GM12878 (cell line): ENCODE results near the gene STK4. TPM values are rescaled to one million over a fixed set of nuclear protein-coding genes. Genes with fewer than 3 reads are reported as not detected.

Source experiments
- ATAC-seq: fragments of 200-7000 bp; cut with Tn5 transposase; 3 replicates; pipeline ENCODE4 v1.9.1; 2020; ENCODE audit warnings: mild to moderate bottlenecking, moderate library complexity
- BruUV-seq: library from RNA; stranded (reverse); fragments of 400-500 nt; replicated peaks from 2 replicates; lab custom pipeline; 2021; lab: Mats Ljungman, UMichigan
- CTCF ChIA-PET: fragments of 300-600 bp; sonication (Branson Sonifier 250); formaldehyde crosslinking; extraction: SDS; loops from one replicate; lab custom pipeline; 2021; ENCODE audit warnings: inconsistent platforms; lab: Yijun Ruan, JAX
- POLR2A ChIA-PET: fragments of 350-600 bp; formaldehyde crosslinking; extraction: SDS; loops from one replicate; lab custom pipeline; 2021; ENCODE audit warnings: inconsistent platforms; lab: Charles Lee
- RAD21 ChIA-PET: fragments of 300-600 bp; sonication (Branson Sonifier 250); formaldehyde crosslinking; loops from one replicate; lab custom pipeline; 2023; ENCODE audit warnings: antibody characterized with exemption; ENCODE audit not compliant: unreplicated experiment; lab: Charles Lee
- SMC1A ChIA-PET: fragments of 300-600 bp; sonication (Branson Sonifier 250); formaldehyde crosslinking; loops from one replicate; lab custom pipeline; 2023; ENCODE audit not compliant: unreplicated experiment, uncharacterized antibody; lab: Charles Lee
- DNase-seq: peaks from one replicate; pipeline ENCODE4 v3.0.0-alpha.2; 2011; ENCODE audit warnings: low read depth, low spot score
- FAIRE-seq: peaks from 3 replicates; lab custom pipeline; 2011; peaks lifted over from hg19 to GRCh38; lab: Jason Lieb, UNC
- H2AFZ ChIP-seq: 2 replicates; pipeline ENCODE4 v1.6.0; 2011; ENCODE audit warnings: low read depth, low read length, control low read depth; ENCODE audit not compliant: control insufficient read depth
- H3K27ac ChIP-seq: 2 replicates; pipeline ENCODE4 v1.5.1; 2011; ENCODE audit warnings: control low read depth; ENCODE audit not compliant: control insufficient read depth, insufficient read depth
- H3K27me3 ChIP-seq, 2 experiments: replicated peaks in 1 of 2; 2 replicates each; pipeline versions ENCODE4 v1.6.0 to v1.6.1; 2011; ENCODE audit warnings: low read length in 1 of 2; ENCODE audit not compliant: control insufficient read depth in 2 of 2, insufficient read depth in 2 of 2
- H3K36me3 ChIP-seq, 2 experiments: 2 replicates each; pipeline ENCODE4 v1.5.1; 2011; ENCODE audit warnings: low read length in 1 of 2; ENCODE audit not compliant: control insufficient read depth in 2 of 2, insufficient read depth in 2 of 2
- H3K4me1 ChIP-seq: 2 replicates; pipeline ENCODE4 v1.6.1; 2011; ENCODE audit warnings: mild to moderate bottlenecking, low read length, moderate library complexity, mixed read lengths; ENCODE audit not compliant: control insufficient read depth, insufficient read depth
- H3K4me2 ChIP-seq: 2 replicates; pipeline ENCODE4 v1.6.0; 2011; ENCODE audit warnings: control low read depth; ENCODE audit not compliant: control insufficient read depth, insufficient read depth
- H3K4me3 ChIP-seq: fragments of 200-600 bp; sonication (generic); 2 replicates; pipeline ENCODE4 v1.5.1; 2016
- H3K79me2 ChIP-seq: 2 replicates; pipeline ENCODE4 v1.6.0; 2011; ENCODE audit warnings: low read length; ENCODE audit not compliant: control insufficient read depth, insufficient read depth
- H3K9ac ChIP-seq: 2 replicates; pipeline ENCODE4 v1.8.0; 2011; ENCODE audit warnings: low read length, control low read depth, mixed read lengths; ENCODE audit not compliant: control insufficient read depth, insufficient read depth
- H3K9me3 ChIP-seq: replicated peaks from 3 replicates; pipeline ENCODE4 v1.5.1; 2011; ENCODE audit warnings: mild to moderate bottlenecking, low read length; ENCODE audit not compliant: control insufficient read depth, insufficient read depth
- H4K20me1 ChIP-seq: 2 replicates; pipeline ENCODE4 v1.6.0; 2011; ENCODE audit not compliant: control insufficient read depth, insufficient read depth
- BACH1 ChIP-seq: fragments of 450-650 bp; IDR thresholded peaks from 2 replicates; pipeline ENCODE4 v1.6.1; 2017; ENCODE audit warnings: mild to moderate bottlenecking, borderline replicate concordance
- BHLHE40 ChIP-seq, 2 experiments: fragments of 450-650 bp in 1 of 2; IDR thresholded peaks; 2 replicates each; pipeline ENCODE4 v1.6.1; 2011 to 2017; ENCODE audit warnings: low read depth in 2 of 2, borderline replicate concordance in 1 of 2, improper control_type of control experiment in 1 of 2, low read length in 1 of 2, mild to moderate bottlenecking in 1 of 2
- CHD1 ChIP-seq: IDR thresholded peaks from 2 replicates; pipeline ENCODE4 v1.6.1; 2012; ENCODE audit warnings: low read depth, low read length, improper control_type of control experiment
- ETV6 ChIP-seq, 2 experiments: fragments of 450-650 bp in 1 of 2; IDR thresholded peaks in 1 of 2; conservative IDR thresholded peaks in 1 of 2; 2 replicates each; pipeline ENCODE4 v1.6.1; 2014; ENCODE audit warnings: antibody characterized with exemption in 1 of 2, borderline replicate concordance in 1 of 2, low read depth in 1 of 2, mild to moderate bottlenecking in 1 of 2, moderate library complexity in 1 of 2
- HCFC1 ChIP-seq: fragments of 150-350 bp; IDR thresholded peaks from 2 replicates; pipeline ENCODE4 v1.6.1; 2014; ENCODE audit warnings: low read length
- HDAC6 ChIP-seq: fragments of 200-600 bp; sonication (generic); IDR thresholded peaks from one replicate; pipeline ENCODE4 v1.8.0; 2017; ENCODE audit warnings: antibody characterized with exemption; ENCODE audit not compliant: unreplicated experiment
- JUNB ChIP-seq: IDR thresholded peaks from 2 replicates; pipeline ENCODE4 v1.6.1; 2016; ENCODE audit warnings: antibody characterized with exemption, mild to moderate bottlenecking
- MLLT1 ChIP-seq: fragments of 450-650 bp; IDR thresholded peaks from 2 replicates; pipeline ENCODE4 v1.6.1; 2016; ENCODE audit warnings: mild to moderate bottlenecking
- NFIC ChIP-seq: IDR thresholded peaks from 2 replicates; pipeline ENCODE4 v1.6.1; 2012; ENCODE audit warnings: low read depth, mild to moderate bottlenecking, inconsistent platforms, low read length, moderate library complexity
- NFYA ChIP-seq: IDR thresholded peaks from 2 replicates; pipeline ENCODE4 v1.6.1; 2011; ENCODE audit warnings: low read depth, mild to moderate bottlenecking, low read length, improper control_type of control experiment, borderline replicate concordance
- PKNOX1 ChIP-seq: fragments of 450-650 bp; IDR thresholded peaks from 2 replicates; pipeline ENCODE4 v1.6.1; 2016; ENCODE audit warnings: mild to moderate bottlenecking
- PML ChIP-seq: IDR thresholded peaks from 2 replicates; pipeline ENCODE4 v1.6.1; 2012; ENCODE audit warnings: low read length, inconsistent platforms
- RBBP5 ChIP-seq: fragments of 200-600 bp; sonication (generic); conservative IDR thresholded peaks from 2 replicates; pipeline ENCODE4 v1.6.1; 2016
- SMAD1 ChIP-seq: fragments of 450-650 bp; IDR thresholded peaks from 2 replicates; pipeline ENCODE4 v1.6.1; 2018; ENCODE audit warnings: mild to moderate bottlenecking, low read depth; ENCODE audit not compliant: partially characterized antibody
- SMARCA5 ChIP-seq: fragments of 450-650 bp; IDR thresholded peaks from 2 replicates; pipeline ENCODE4 v1.6.1; 2017; ENCODE audit warnings: mild to moderate bottlenecking
- SMC3 ChIP-seq: IDR thresholded peaks from 2 replicates; pipeline ENCODE4 v1.6.1; 2011; ENCODE audit warnings: low read length, improper control_type of control experiment, borderline replicate concordance
- SREBF1 ChIP-seq: IDR thresholded peaks from 2 replicates; pipeline ENCODE4 v1.6.1; 2012; ENCODE audit warnings: mild to moderate bottlenecking, low read length
- SRF ChIP-seq, 2 experiments: IDR thresholded peaks; 2 replicates each; pipeline ENCODE4 v1.6.1; 2011; ENCODE audit warnings: low read depth in 2 of 2, low read length in 2 of 2, mild to moderate bottlenecking in 1 of 2, moderate library complexity in 1 of 2
- ZSCAN29 ChIP-seq: fragments of 450-650 bp; IDR thresholded peaks from 2 replicates; pipeline ENCODE4 v1.6.1; 2017; ENCODE audit warnings: mild to moderate bottlenecking, moderate library complexity
- WGBS: methylation state at CpG from one replicate; pipeline ENCODE4 v1.1.6; 2016; ENCODE audit warnings: low lambda C conversion rate; ENCODE audit not compliant: insufficient replicate concordance, insufficient coverage; ENCODE audit errors: missing lambda C conversion rate; 5-methylcytosine and 5-hydroxymethylcytosine counted together
- in situ Hi-C: fragments of 300-500 bp; cut with MboI; formaldehyde crosslinking; loops from 9 replicates; pipeline ENCODE4 v1.14.3; 2018; ENCODE audit warnings: mixed read lengths
- intact Hi-C: fragments of 100-400 bp; cut with micrococcal nuclease; formaldehyde crosslinking; loops from one replicate; pipeline ENCODE4 v1.14.2; 2022; ENCODE audit not compliant: unreplicated experiment
- polyA plus RNA-seq, 11 experiments: library from polyadenylated mRNA; depleted of rRNA in 4 of 11; unstranded in 6 of 11; stranded (reverse) in 5 of 11; fragments of >200 nt; fragmentation: Nextera tagmentation in 4 of 11; fragmentation: Illumina TruSeq in 1 of 11; extraction: Ambion mirVana in 4 of 11; extraction: Trizol in 1 of 11; gene quantifications; 1 replicate in 1 of 11; 2 replicates in 10 of 11; pipeline versions ENCODE4 v1.2.1 to v1.2.3, GENCODE V29; 2011 to 2016; ENCODE audit warnings: inconsistent platforms in 2 of 11, missing spikeins in 2 of 11, low read depth in 1 of 11
- total RNA-seq, 4 experiments: library from RNA; depleted of rRNA in 3 of 4; stranded (reverse); fragments of >200 nt in 3 of 4; fragmentation: Illumina TruSeq in 1 of 4; extraction: Trizol in 1 of 4; gene quantifications; 2 replicates each; pipeline versions ENCODE4 v1.2.1 to v1.2.3, GENCODE V29; 2013 to 2021

Gene STK4
- total and polyA plus RNA-seq, 10 of the 15 experiments (the other 5 are each of a cell fraction or from before 2014, with no cell fraction given) = 24.0 to 135 (median 89.7) TPM

- CTCF ChIA-PET = interaction anchor here (0.6 to 3.0 kb wide), 10 partner anchors 9 to 178 kb away, joined by 3 to 20 read pairs (median 3); no protein-coding TSS in a partner anchor
- intact Hi-C loops = no loop called here
- SMC1A ChIA-PET = interaction anchor here (0.7 to 1.7 kb wide), 7 partner anchors 16 to 74 kb away, joined by 3 to 6 read pairs (median 4); no protein-coding TSS in a partner anchor
Observed at GRCh38 chr20:45070932-45071632, 104.8 kb downstream of the STK4 start.

More at GRCh38 chr20:45070932-45071632, 104.8 kb downstream of the STK4 start:
- FAIRE-seq = no peak
- no peak overlapping the region for H3K27ac ChIP-seq
- H3K4me1 ChIP-seq = no peaks in the 10 kb centered on the region
- H3K4me2 ChIP-seq = no peak overlapping the region
- H3K27me3 ChIP-seq = no peaks in the 10 kb centered on the region
- peaks cover 6% of the 10 kb centered on the region for H3K79me2 ChIP-seq
- TF ChIP-seq SRF (IDR thresholded peaks at IDR 0.05; ENCODE audit: low read depth in 2 of 2, low read length in 2 of 2) = no peak
- TF ChIP-seq NFYA = no peak
- no peak for TF ChIP-seq SMAD1
- TF ChIP-seq JUNB = no peak
- TF ChIP-seq SMC3 = no peak
- TF ChIP-seq RBBP5 = no peak
- TF ChIP-seq BACH1 = no peak
- TF ChIP-seq PML = no peak
- no peak for TF ChIP-seq ZSCAN29
- TF ChIP-seq PKNOX1 = no peak
- TF ChIP-seq NFIC = no peak
- no peak for TF ChIP-seq SREBF1
- TF ChIP-seq HDAC6 = no peak
- no peak for TF ChIP-seq BHLHE40 (IDR thresholded peaks at IDR 0.05; ENCODE audit: borderline replicate concordance in 1 of 2, low read depth in 2 of 2, low read length in 1 of 2)
- no peak for TF ChIP-seq CHD1
- no peak for TF ChIP-seq MLLT1
- no peak for TF ChIP-seq HCFC1
- no peak for TF ChIP-seq ETV6 (conservative IDR thresholded peaks at IDR 0.05 in 1 of 2, IDR thresholded peaks at IDR 0.05 in 1 of 2; ENCODE audit: borderline replicate concordance in 1 of 2, low read depth in 1 of 2)
- TF ChIP-seq SMARCA5 = no peak
- H3K36me3 ChIP-seq = peaks cover 11 to 36% of the 10 kb centered on the region in 2 experiments
- DNase-seq = no peak
- BruUV-seq = no TSS peak
- H3K9ac ChIP-seq = no peak overlapping the region
- H4K20me1 ChIP-seq = no peaks in the 10 kb centered on the region
- ChIA-PET RAD21 (interaction anchor here (0.6 to 1.7 kb wide), 2 partner anchors 27 to 1288 kb away, joined by 3 to 5 read pairs; no protein-coding TSS in a partner anchor), POLR2A (interaction anchor here (0.7 to 1.6 kb wide), 2 partner anchors 13 to 18 kb away, joined by 3 to 4 read pairs; no protein-coding TSS in a partner anchor)
- in situ Hi-C loops = no loop called here
- no peaks in the 10 kb centered on the region for H3K9me3 ChIP-seq
- H3K4me3 ChIP-seq = no peak overlapping the region
- H2AFZ ChIP-seq = no peak overlapping the region
- ATAC-seq = no peak
- 98% methylated on average over 6 of the region's 6 CpGs for WGBS
